Measurements from ENCODE around the gene STK38. TPM values are rescaled to one million over a fixed set of nuclear protein-coding genes. Genes with fewer than 3 reads are reported as not detected.

The STK38 gene
- total and polyA plus RNA-seq, 2 donors, result 35.4 to 43.6 TPM

Small RNAs within 50 kb of the gene (small RNA-seq; reads per million reads assigned to genes)
- gene RN7SL502P, result not detected

Other genes starting within 250 kb of the STK38 start
- not detected for gene BNIP5, start 210.6 kb downstream of the STK38 start, total RNA-seq
- gene BNIP5, start 210.6 kb downstream of the STK38 start, polyA plus RNA-seq, result not detected
- gene ETV7, start 159.8 kb downstream of the STK38 start, total RNA-seq, result 0.79 TPM
- 1.5 TPM for gene ETV7, start 159.8 kb downstream of the STK38 start, polyA plus RNA-seq
- not detected for gene PXT1, start 104.6 kb downstream of the STK38 start, total RNA-seq
- gene PXT1, start 104.6 kb downstream of the STK38 start, polyA plus RNA-seq, result 0.04 TPM
- gene KCTD20, start 104.5 kb downstream of the STK38 start, total RNA-seq, result 93.5 TPM
- gene KCTD20, start 104.5 kb downstream of the STK38 start, polyA plus RNA-seq, result 37.2 TPM
- gene SRSF3, start 46.9 kb upstream of the STK38 start, total RNA-seq, result 152 TPM
- gene SRSF3, start 46.9 kb upstream of the STK38 start, polyA plus RNA-seq, result 285 TPM
- gene CDKN1A, start 131.2 kb upstream of the STK38 start, total RNA-seq, result 27.4 TPM
- 127 TPM for gene CDKN1A, start 131.2 kb upstream of the STK38 start, polyA plus RNA-seq
- 0.26 TPM for gene RAB44, start 150.3 kb upstream of the STK38 start, total RNA-seq
- 0.68 TPM for gene RAB44, start 150.3 kb upstream of the STK38 start, polyA plus RNA-seq

Measured in urinary bladder (tissue), 2 donors.